GM06990 (cell line): ENCODE results near the gene CMTM8.
A peak's percentile ranks its signal among the peaks of the same experiment; 100 is the strongest.

Experiments used
- DNase-seq: peaks from one replicate; pipeline ENCODE4 v3.0.0-alpha.2; 2011; ENCODE audit not compliant: insufficient read length; ENCODE audit errors: extremely low read depth
- H3K27me3 ChIP-seq: replicated peaks from 2 replicates; pipeline ENCODE4 v1.6.0; 2011; ENCODE audit warnings: low read length; ENCODE audit not compliant: control insufficient read depth, insufficient read depth
- H3K36me3 ChIP-seq: 2 replicates; pipeline ENCODE4 v1.5.1; 2011; ENCODE audit warnings: low read length; ENCODE audit not compliant: control insufficient read depth, insufficient read depth
- H3K4me3 ChIP-seq: replicated peaks from 2 replicates; pipeline ENCODE4 v1.5.1; 2011; ENCODE audit warnings: low read depth, mild to moderate bottlenecking, control low read depth, low read length
- TF ChIP-seq, protein P1 (sequence below): IDR thresholded peaks from 2 replicates; pipeline ENCODE4 v1.5.1; 2011; ENCODE audit warnings: low read length, control low read depth, mild to moderate bottlenecking, inconsistent platforms; ENCODE audit not compliant: insufficient read depth, poor library complexity, severe bottlenecking

The CMTM8 gene

DNA sequence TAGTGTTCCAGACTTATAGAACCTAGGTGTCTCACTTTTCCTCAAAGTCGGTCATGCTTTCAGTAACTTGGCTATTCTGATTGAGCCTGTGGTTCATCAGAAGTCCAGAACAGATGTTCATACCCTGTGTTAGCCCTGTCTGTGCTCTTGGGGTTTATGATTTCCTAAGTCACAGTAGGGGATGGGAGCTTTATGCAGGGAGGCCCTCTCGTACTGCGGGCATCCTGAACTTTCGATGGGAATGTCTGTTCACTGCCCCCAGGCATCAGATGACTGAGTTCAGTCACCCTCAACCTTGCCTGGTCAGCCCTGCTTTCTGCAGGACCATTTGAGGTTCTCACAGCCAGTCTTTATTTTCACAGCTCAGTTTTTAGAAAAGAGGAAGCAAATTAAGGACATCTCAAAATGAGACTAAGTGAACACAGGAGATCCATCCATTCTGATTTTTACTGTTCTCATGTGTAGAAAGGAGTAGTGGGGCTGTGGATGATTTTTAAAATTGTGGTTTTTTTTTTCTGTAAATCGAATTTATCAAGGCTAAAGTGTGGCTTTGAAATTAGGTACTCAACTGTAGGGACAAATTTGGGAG is 71.3 kb downstream of the CMTM8 start:
- TF ChIP-seq, protein P1, sequence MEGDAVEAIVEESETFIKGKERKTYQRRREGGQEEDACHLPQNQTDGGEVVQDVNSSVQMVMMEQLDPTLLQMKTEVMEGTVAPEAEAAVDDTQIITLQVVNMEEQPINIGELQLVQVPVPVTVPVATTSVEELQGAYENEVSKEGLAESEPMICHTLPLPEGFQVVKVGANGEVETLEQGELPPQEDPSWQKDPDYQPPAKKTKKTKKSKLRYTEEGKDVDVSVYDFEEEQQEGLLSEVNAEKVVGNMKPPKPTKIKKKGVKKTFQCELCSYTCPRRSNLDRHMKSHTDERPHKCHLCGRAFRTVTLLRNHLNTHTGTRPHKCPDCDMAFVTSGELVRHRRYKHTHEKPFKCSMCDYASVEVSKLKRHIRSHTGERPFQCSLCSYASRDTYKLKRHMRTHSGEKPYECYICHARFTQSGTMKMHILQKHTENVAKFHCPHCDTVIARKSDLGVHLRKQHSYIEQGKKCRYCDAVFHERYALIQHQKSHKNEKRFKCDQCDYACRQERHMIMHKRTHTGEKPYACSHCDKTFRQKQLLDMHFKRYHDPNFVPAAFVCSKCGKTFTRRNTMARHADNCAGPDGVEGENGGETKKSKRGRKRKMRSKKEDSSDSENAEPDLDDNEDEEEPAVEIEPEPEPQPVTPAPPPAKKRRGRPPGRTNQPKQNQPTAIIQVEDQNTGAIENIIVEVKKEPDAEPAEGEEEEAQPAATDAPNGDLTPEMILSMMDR: no peak
- peaks cover 2% of the 10 kb centered on the region for H3K27me3 ChIP-seq
- H3K36me3 ChIP-seq: no peaks in the 10 kb centered on the region
- DNase-seq: peak; percentile 18
- H3K4me3 ChIP-seq: no peak overlapping the region

DNA sequence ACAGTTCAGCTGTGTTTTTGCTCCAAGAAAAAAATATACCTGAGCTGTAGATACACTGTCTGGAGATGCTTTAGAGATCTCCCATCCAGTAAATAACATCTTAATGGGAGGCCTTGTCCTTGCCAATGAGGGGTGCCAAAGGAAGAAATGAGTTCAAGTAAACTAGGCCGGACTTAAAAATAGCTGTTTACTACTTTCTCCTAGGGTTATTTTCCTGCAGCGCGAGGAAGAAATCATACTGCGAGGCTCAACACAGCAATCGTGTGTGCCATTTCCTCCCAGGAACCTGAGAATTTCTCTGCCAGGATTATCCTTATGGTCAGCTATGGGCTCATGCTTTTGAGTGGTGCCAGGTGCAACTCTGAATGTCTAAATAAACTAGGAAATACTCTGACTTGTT is 71.9 kb downstream of the CMTM8 start:
- TF ChIP-seq, protein P1: no peak
- peaks cover 2% of the 10 kb centered on the region for H3K27me3 ChIP-seq
- no peak overlapping the region for H3K4me3 ChIP-seq
- no peak for DNase-seq
- H3K36me3 ChIP-seq: no peaks in the 10 kb centered on the region

DNA sequence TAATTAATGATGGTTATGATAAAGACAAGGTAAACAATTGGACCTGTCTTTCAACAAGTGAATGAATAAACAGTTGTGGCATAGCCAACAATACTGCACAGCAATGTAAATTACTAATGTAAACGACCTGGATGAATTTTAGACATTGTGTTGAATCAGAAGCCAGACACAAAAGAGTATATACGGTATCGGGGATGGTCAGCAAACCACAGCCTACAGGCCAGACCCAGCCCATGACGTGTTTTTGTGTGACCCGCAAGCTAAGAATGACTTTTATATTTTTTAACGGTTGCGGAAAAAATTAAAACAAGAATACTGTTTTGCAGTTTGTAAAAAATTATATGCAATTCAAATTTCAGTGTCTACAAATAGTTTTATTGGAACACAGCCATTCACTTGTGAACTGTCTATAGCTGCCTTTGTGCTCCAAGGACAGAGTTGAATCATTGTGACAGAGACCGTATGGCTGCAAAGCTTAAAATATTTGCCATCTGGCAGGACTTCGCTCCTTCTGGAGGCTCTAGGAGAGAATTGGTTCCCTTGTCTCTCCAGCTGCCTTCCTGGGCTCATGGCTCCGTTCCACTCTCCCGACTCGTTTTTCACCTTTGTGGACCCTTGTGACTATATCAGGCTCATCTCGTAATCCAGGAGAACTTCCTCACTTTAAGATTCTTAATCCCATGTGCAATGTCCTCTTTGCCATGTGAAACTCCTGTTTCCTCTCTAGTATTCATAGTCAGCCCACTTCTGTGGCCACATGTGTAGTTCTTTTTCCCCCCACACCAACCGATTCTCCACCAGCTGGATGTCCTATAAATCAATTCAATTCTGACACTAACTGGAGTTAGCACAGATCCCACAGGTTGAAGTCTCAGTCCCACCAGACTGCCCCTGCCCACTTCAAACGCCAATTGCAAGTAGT is 72.7 kb downstream of the CMTM8 start:
- H3K4me3 ChIP-seq: no peak overlapping the region
- H3K27me3 ChIP-seq: peaks cover 2% of the 10 kb centered on the region; the same call in 1 of the 2 replicates
- DNase-seq: no peak
- TF ChIP-seq, protein P1: no peak
- H3K36me3 ChIP-seq: no peaks in the 10 kb centered on the region

DNA sequence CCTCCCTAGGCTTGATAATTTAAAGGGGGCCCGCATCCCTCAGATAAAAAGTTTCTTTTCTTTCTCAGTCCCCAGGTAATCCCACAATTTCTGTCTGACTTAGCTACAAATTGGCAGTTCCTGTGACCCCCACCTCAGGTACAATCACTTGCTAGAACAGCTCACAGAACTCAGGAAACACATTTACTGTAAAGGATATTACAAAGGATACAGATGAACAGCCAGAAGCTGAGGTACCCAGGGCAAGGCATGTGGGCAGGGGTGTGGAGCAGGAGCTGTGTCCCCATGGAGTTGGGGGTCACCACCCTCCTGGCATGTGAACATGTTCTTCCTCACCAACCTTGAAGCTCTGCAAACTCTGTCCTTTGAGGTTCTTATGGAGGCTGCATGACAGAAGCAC is 73.8 kb downstream of the CMTM8 start:
- no peak for DNase-seq
- TF ChIP-seq, protein P1: no peak
- Histone ChIP-seq H3K27me3 (peaks cover 2% of the 10 kb centered on the region; the same call in 1 of the 2 replicates), H3K4me3 (no peak overlapping the region), H3K36me3 (no peaks in the 10 kb centered on the region)

DNA sequence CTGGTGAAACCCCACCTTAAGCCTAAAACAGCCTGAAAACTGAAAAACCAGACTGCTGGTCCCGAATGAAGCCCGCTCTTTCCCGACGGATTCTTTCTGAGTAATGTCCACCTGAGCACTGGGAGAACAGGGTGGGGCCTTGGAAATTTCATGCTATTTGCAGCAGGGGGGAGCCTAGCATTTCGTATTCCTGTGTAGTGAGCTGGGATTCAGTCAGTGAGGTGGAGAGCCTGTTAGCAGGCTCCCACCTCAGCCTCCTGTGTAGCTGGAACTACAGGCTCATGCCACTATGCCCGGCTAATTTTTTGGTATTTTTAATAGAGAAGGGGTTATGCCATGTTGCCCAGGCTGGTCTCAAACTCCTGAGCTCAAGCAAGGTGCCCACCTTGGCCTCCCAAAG is 74.7 kb downstream of the CMTM8 start:
- TF ChIP-seq, protein P1: no peak
- Histone ChIP-seq H3K4me3 (no peak overlapping the region), H3K27me3 (peaks cover 2% of the 10 kb centered on the region; the same call in 1 of the 2 replicates), H3K36me3 (no peaks in the 10 kb centered on the region)
- DNase-seq: no peak
